GM12875 (cell line): Measurements from ENCODE around the gene CD2BP2.
A peak's percentile ranks its signal among the peaks of the same experiment; 100 is the strongest.

Experiments used
- H3K4me3 ChIP-seq: one replicate; pipeline ENCODE4 v1.5.1; 2011; ENCODE audit warnings: low read depth, low read length, control low read depth
- TF ChIP-seq, protein P1 (sequence below): IDR thresholded peaks from 2 replicates; pipeline ENCODE4 v1.5.1; 2011; ENCODE audit warnings: low read depth, mild to moderate bottlenecking, control low read depth, inconsistent platforms, low read length, moderate library complexity, borderline replicate concordance; ENCODE audit not compliant: insufficient read depth

CD2BP2 gene

DNA sequence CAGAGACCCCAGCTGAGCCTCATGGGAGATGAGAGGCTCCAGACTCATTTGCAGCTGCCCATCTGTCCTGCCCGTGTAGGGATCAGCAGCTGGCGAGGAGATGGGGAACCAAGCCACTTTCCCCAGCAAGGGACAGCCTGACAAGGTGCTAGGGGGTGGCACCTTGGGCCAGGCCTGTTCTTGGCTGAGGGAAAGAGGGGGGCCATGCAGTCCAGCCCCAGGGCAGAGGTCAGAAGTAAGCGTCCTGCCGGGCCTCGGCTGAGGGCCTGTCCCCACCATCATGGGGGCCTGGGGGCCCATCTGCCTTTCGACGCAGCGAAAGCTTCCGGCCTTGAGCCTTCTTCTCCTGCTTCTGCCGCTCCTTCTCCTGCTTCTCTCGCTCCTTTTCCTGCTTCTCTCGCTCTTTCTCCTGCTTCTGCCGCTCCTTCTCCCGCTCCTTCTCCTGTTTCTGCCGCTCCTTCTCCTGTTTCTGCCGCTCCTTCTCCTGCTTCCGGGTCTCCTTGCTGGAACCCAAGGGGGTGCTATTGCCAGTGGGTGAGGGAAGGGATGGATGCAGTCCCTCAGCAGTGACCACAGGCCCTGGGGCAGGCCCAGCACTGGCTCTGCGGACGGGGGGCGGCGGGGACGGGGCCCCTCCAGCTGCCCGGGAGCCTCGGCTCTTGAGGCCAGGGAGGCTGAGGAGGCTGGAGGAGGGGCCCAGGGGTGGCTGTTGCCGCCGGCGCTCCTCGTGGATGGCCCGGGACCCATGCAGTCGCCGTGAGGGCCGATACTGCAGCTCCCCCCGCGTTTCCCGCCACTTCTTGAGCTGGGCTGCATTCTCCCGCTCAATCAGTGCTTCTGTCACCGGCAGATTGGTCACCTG, 2.8 kb upstream of the CD2BP2 start:
- TF ChIP-seq, protein P1, sequence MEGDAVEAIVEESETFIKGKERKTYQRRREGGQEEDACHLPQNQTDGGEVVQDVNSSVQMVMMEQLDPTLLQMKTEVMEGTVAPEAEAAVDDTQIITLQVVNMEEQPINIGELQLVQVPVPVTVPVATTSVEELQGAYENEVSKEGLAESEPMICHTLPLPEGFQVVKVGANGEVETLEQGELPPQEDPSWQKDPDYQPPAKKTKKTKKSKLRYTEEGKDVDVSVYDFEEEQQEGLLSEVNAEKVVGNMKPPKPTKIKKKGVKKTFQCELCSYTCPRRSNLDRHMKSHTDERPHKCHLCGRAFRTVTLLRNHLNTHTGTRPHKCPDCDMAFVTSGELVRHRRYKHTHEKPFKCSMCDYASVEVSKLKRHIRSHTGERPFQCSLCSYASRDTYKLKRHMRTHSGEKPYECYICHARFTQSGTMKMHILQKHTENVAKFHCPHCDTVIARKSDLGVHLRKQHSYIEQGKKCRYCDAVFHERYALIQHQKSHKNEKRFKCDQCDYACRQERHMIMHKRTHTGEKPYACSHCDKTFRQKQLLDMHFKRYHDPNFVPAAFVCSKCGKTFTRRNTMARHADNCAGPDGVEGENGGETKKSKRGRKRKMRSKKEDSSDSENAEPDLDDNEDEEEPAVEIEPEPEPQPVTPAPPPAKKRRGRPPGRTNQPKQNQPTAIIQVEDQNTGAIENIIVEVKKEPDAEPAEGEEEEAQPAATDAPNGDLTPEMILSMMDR, result no peak
- no peak overlapping the region for H3K4me3 ChIP-seq

DNA sequence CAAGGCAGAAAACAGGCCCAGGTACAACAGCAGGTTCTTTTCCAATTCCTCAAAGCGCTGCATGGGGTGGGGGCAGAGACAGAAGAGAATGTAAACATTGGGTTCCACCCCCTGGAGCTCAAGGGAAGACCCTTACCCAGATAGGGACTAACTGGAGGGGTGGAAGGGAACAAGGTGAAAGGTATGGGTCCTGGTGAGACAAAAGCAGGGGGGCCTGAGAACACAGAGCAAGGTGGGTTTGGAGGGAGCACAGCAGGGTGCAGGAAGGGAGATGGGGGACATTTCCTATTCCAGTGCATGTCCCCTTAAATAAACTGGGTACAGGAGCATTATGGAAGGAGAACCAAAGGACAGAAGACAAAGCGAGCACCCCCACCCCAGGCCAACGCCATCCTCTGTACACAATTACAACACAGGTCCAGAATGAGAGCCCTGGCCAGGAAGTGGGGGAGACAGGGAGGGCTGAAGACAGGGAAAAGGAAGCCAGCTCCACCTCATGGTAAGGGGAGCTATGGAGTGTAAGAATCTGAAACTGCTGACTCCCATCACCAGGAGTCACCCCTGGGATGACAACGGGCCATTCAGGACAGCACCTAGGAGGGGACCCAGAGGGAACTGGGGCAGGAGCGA, 2.1 kb upstream of the CD2BP2 start:
- TF ChIP-seq, protein P1, result no peak
- no peak overlapping the region for H3K4me3 ChIP-seq

DNA sequence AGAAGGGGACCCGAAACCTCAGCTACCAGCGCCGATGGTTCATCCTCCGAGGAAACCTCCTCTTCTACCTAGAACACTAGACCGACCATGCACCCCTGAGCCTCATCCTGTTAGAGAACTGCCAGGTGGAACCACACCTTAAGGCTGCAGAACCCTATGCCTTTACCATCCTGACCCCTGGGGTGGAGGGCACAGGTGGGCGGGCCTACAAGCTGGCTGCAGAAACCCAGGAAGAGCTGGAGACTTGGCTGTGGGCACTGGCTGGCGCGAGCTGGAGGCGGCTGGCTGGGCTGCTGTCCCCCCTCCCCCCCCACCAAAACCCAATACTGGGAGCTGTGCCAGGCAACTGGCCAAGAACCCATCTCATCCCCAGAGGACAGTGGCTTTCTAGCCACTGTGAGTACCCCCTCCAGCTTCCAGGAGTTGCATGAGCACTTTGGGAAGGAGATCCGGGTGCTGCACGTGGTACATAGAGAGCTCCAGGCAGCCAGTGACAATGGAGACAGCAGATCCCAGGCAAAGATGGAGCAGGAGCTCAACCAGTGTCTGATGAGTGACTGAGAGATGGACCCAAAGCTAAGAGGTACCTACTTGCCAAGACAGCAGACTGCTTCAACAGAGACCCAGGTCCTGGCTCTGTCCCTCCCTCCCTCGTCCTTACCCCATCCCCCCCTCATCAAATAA, 1.4 kb upstream of the CD2BP2 start:
- no peak overlapping the region for H3K4me3 ChIP-seq
- TF ChIP-seq, protein P1, result no peak

DNA sequence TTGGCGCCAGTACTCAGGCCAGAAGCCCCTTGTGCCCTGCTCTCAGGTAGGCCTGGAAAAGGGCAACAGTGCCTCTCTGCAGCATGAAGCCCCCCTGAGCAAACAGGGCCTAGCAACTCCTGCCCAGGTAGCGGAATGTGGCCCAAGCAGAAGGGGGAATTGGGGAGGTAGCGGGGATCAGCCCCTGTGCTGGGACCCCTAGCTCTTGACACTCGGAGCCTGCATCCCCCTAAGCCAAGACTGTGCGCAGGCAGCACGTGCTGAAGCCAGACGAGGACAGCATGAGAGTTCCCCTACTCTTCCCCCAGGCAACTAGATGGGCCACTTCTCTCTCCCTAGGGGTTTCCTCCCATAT, 823 bp upstream of the CD2BP2 start:
- TF ChIP-seq, protein P1, result no peak
- peak overlapping the region; percentile 77 for H3K4me3 ChIP-seq

DNA sequence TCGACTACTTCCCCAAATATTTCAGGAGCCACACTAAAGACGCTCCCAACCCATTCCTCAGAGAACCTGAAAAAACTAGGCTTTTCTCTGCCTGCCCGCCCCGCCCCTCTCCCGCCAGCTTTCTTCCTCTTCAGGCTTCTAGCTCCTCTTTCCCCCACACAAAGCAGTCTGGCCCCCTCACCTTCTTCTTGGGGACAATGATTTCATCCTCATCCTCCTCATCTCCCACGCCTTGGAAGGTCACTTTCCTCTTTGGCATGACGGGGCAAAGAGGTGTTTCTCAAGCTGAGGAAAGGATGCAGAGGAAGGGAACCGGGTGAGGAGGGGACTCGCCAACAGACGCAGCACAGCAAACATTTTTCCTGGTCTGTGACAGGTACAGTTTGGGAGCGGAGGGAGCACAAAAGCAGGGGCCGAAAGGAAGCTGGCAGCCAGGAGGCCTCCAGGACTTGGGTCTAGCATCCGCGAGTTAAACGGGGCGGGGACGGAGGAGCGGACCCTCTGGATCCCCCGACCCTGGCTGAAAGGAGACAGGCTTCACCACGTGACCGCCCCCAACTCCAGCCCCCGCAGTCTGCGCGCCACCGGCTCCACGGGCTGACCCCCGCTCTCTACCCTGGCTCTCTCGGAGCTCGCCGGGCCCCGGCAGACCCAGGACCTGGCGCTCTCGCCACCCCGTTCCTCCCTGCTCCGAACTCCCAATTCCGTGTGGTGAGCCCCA, 525 bp downstream of the CD2BP2 start:
- peak overlapping the region; percentile 77 for H3K4me3 ChIP-seq
- TF ChIP-seq, protein P1, result no peak

DNA sequence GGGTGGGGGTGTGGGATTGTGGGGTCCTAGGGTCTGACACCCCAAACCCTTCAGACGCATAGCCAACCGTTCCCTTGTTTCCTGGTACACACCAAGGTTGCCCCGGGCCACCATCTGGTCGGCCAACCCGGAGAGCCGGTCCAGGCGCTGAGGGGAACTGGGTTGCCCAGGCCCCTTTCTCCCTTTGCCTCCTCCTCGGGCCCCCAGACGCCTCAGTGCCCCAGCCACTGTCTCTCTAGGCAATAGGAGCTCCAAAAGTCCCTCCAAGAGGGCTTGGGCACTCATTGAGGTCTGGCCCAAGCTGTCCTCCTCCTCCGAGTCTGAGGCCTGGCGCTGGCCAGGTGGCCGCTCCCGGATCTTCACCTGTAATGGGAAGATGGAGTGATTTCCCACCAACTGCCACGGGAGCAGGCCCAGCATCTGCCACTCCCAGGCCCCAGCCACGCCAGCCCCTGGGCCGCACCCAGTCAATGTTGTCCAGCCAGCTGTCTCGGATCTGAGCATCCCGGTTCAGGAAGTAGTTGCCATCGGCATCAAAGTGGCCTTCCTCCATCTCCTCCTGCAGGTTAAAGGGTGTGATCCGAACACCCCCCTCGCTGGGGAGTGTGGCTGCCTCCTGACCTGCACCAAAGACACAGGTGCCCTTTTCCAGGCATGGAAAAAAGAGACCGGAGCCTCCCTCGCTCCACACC, 1.5 kb downstream of the CD2BP2 start:
- no peak overlapping the region for H3K4me3 ChIP-seq
- TF ChIP-seq, protein P1, result no peak
